HG02840 (cell line): Measurements from ENCODE around the gene AGAP6.
"Not testable (repeated sequence)": the region's sequence is repeated elsewhere in the genome, so short reads cannot be mapped to it uniquely, and the experiment has no call there.

ENCODE experiments used
- ATAC-seq: cut with Tn5 transposase; IDR thresholded peaks from one replicate; pipeline ENCODE4 v1.9.1; 2021; ENCODE audit warnings: mild to moderate bottlenecking, moderate library complexity, moderate number of reproducible peaks; ENCODE audit not compliant: unreplicated experiment, low FRiP score

Gene AGAP6

GRCh38 chr10:49988376-49988775, at the start of gene AGAP6:
Gene AGAP6 (plus strand): TSS chr10:49988406. CDS start chr10:49988716, 310 bp downstream.
- ATAC-seq: not testable (repeated sequence)

GRCh38 chr10:49941447-49942338, 46.5 kb upstream of the AGAP6 start, which contains the start of the genes PARG and TIMM23B:
Gene PARG (minus strand): TSS chr10:49942027. CDS start chr10:49941725, 302 bp downstream.
Gene TIMM23B (plus strand): TSS chr10:49942053. CDS start chr10:49942195, 142 bp downstream.
- peak; percentile 72 for ATAC-seq

- peak; percentile 20 for ATAC-seq
Measured at GRCh38 chr10:49942339-49942705, 45.9 kb upstream of the AGAP6 start.

GRCh38 chr10:49943607-49944006, 44.6 kb upstream of the AGAP6 start:
- ATAC-seq: not testable (repeated sequence)

- peak; percentile 77 for ATAC-seq
Measured at GRCh38 chr10:49948142-49948541, 40.1 kb upstream of the AGAP6 start.

- ATAC-seq: not testable (repeated sequence)
Measured at GRCh38 chr10:49948737-49949136, 39.5 kb upstream of the AGAP6 start.

- ATAC-seq: not testable (repeated sequence)
Measured at GRCh38 chr10:49952006-49952405, 36.2 kb upstream of the AGAP6 start.

- ATAC-seq: not testable (repeated sequence)
Measured at GRCh38 chr10:49953122-49953521, 35.1 kb upstream of the AGAP6 start.

GRCh38 chr10:49970331-49970857, 17.8 kb upstream of the AGAP6 start:
- not testable (repeated sequence) for ATAC-seq

GRCh38 chr10:49971466-49971865, 16.7 kb upstream of the AGAP6 start:
- not testable (repeated sequence) for ATAC-seq

- ATAC-seq: not testable (repeated sequence)
Measured at GRCh38 chr10:49972094-49972493, 16.1 kb upstream of the AGAP6 start.

- ATAC-seq: not testable (repeated sequence)
Measured at GRCh38 chr10:49977756-49978155, 10.4 kb upstream of the AGAP6 start.

GRCh38 chr10:49987207-49987606, 999 bp upstream of the AGAP6 start:
- not testable (repeated sequence) for ATAC-seq

GRCh38 chr10:49995321-49995720, 7.1 kb downstream of the AGAP6 start:
- ATAC-seq: not testable (repeated sequence)

GRCh38 chr10:50014024-50014423, 25.8 kb downstream of the AGAP6 start:
- not testable (repeated sequence) for ATAC-seq

- not testable (repeated sequence) for ATAC-seq
Measured at GRCh38 chr10:50015596-50016220, 27.5 kb downstream of the AGAP6 start.

GRCh38 chr10:50016926-50017325, 28.7 kb downstream of the AGAP6 start:
- ATAC-seq: not testable (repeated sequence)

- not testable (repeated sequence) for ATAC-seq
Measured at GRCh38 chr10:50017646-50018045, 29.4 kb downstream of the AGAP6 start.

GRCh38 chr10:50019279-50019678, 31.1 kb downstream of the AGAP6 start:
- ATAC-seq: not testable (repeated sequence)

GRCh38 chr10:50020451-50021024, 32.3 kb downstream of the AGAP6 start:
- ATAC-seq: not testable (repeated sequence)

- ATAC-seq: no peak
Measured at GRCh38 chr10:50021646-50022045, 33.4 kb downstream of the AGAP6 start.
